Placental epithelial cell (primary cell): ENCODE results near the gene AKR7A2. TPM values are rescaled to one million over a fixed set of nuclear protein-coding genes. Genes with fewer than 3 reads are reported as not detected.

Experiments used
- small RNA-seq: library from RNA; depleted of rRNA; stranded (forward); fragments of <200 nt; gene quantifications from one replicate; pipeline ENCODE3, GENCODE V24; 2012
- total RNA-seq: library from RNA; depleted of rRNA; stranded (reverse); fragments of >200 nt; gene quantifications from 2 replicates; pipeline ENCODE4 v1.2.3, GENCODE V29; 2012

AKR7A2 gene
- 55.0 and 72.8 TPM in 2 replicates for total RNA-seq

GRCh38 chr1:19311931-19312781, at the start of gene AKR7A2, which contains the start of gene SLC66A1:
Gene AKR7A2 (minus strand): TSS chr1:19312144. CDS start chr1:19312124, 20 bp downstream.
Gene SLC66A1 (plus strand): TSS chr1:19312326. CDS start chr1:19317678, 5,352 bp downstream.

GRCh38 chr1:19288324-19289241, 23.4 kb downstream of the AKR7A2 start, which contains the start of gene AKR7A3:
Gene AKR7A3 (minus strand): TSS chr1:19288770. CDS start chr1:19288709, 61 bp downstream.

Small RNAs within 50 kb of the gene (small RNA-seq; reads per million reads assigned to genes)
- gene RNU6-1099P = not detected

Other genes with a start within 250 kb of the AKR7A2 start
- 116 and 131 TPM in 2 replicates for gene UBR4, start 101.9 kb downstream of the AKR7A2 start, total RNA-seq
- gene EMC1, start 60.6 kb downstream of the AKR7A2 start, total RNA-seq = 42.0 and 81.1 TPM in 2 replicates
- gene MRTO4, start 60.3 kb downstream of the AKR7A2 start, total RNA-seq = 13.3 and 17.2 TPM in 2 replicates
- gene AKR7A3, start 23.4 kb downstream of the AKR7A2 start, total RNA-seq = 0.11 and 0.79 TPM in 2 replicates
- gene SLC66A1, start 182 bp upstream of the AKR7A2 start, total RNA-seq = 24.7 and 24.8 TPM in 2 replicates
- gene CAPZB, start 173.4 kb upstream of the AKR7A2 start, total RNA-seq = 95.8 and 153 TPM in 2 replicates